Activated naive CD4-positive, alpha-beta T cell treated with anti-CD3 and anti-CD28 coated beads, Interleukin-2, amount 50 U/mL, for 16 hours (primary cell): ENCODE data around the gene COPE.
A peak's percentile ranks its signal among the peaks of the same experiment; 100 is the strongest.

Experiments used
- DNase-seq: peaks from one replicate; pipeline ENCODE4 v3.0.0-alpha.2; 2020

COPE gene

GRCh38 chr19:18889949-18890745 lies 29.0 kb downstream of the COPE start:
- no peak for DNase-seq

DNA sequence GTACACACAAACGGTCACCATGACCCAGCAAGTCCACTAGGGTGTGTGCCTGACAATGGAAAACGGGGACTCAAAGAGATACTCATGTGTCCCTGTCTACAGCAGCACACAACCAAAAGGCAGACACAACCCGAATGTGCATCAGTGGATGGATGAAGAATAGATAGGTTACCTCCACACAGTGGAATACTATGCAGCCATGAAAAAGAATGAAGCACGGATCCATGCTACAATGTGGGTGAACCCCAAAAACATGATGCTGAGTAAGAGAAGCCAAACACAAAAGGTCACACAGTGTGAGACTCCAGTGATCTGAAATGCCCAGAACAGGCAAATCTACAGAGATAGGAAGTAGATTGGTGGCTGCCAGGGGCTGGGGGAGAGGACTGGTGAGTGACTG lies 32.2 kb downstream of the COPE start:
- DNase-seq, result no peak

- no peak for DNase-seq
Measured at GRCh38 chr19:18883526-18884304, 35.5 kb downstream of the COPE start.

- DNase-seq, result no peak
Measured at GRCh38 chr19:18881491-18881890, 37.7 kb downstream of the COPE start.

DNA sequence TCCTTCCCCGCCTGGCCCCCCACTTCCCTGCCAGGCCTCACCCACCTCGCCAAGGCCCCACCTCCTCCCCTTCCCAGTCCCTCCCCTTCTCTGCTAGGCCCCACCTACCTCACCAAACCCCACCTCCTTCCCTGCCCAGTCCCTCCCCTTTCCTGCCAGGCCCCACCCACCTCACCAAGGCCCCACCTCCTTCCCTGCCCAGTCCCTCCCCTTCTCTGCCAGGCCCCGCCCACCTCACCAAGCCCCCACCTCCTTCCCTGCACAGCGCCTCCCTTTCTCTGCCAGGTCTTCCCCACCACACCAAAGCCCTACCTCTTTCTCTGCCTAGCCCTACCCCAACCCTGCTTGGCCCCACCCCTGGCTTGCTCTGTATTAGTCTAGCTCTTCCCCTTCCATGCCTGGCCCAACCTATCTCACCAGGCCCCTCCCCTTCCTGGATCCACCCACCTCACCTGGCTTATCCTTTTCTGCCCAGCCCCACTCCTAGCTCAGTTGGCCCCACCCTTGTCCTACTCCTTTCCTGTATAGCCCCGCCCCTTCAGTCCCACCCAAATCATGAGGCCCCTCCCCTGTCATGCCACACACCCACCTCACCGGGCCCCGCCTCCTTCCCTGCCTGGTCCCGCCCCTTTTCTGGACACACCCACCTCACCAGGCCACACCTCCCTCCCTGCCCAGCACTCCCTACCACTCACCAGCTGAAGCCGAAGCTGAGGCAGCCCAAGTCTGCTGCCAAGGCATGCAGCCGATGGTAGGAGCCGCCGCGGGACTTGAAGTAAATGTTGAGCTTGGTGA lies 39.4 kb downstream of the COPE start:
- no peak for DNase-seq

DNA sequence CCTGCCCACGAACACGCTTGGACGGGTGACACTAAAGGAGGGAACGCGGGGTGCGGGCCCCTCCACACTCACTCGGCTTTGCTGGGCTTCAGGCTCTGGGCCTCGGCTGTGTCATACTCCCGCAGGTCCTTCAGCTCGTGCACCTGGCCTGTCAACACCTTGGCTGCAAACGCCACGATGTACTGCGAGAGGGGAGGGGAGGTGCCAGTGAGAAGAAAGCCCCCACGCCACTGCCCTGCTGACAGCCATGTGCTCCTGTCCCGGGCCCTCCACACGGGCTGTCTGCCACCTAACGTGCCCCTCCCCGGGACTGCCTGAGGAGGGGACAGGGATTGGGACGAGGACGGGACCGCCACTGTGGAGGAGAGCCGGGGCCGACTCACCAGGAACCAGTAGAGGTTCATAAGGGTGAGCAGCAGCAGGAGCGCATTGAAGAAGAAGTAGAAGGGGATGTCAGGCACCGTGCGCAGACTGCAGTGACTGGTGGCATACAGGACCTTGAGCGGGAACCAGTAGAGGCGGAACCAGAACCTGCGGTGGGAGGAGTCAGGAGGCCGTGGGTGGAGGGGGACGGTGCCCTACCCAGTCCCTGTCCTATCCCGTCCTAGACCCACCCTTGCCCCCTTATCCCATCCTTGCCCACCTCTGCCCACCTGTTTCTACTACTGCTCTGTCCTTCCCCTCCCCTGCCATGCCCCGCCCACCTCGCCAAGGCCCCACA lies 40.2 kb downstream of the COPE start:
- DNase-seq, result no peak

GRCh38 chr19:18878058-18878797 lies 41.0 kb downstream of the COPE start:
- no peak for DNase-seq

DNA sequence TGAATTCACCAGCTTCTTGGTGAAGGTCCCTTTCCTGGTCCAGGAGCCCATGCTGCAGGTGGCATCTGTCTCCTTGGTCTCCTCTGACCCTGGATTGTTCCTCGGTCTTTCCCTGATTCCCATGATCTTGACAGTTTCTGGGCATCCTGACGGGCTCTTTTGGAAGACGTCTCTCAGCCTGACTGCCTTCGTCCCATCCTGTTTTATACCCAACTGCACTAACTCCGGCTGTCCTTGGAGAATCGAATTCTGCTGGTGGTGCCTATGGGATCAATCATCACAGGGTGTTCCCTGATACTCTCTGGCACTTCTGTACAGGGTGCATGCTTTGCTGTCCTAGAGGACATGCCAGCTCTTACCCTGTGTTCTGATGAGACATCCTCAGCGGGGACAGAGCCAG lies 42.3 kb downstream of the COPE start:
- DNase-seq, result no peak

GRCh38 chr19:18875726-18876125 lies 43.5 kb downstream of the COPE start:
- DNase-seq, result no peak

DNA sequence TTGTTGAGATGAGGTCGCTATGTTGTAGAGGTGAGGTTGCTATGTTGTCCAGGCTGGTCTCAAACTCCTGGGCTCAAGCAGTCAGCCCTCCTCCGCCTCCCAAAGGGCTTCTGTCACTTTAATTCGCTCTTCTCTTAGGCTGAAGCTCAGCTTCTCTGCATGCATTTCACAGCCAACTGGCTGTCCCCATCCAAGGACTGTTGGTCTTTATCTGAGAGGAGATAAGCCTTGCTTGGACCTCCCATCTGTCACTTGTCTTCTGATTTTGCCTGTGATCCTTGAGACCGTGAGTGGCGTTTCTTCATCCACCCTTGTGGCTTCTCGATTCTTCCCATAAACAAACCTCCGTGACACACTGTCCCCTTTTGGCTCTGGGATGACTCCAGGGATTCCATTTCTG lies 47.6 kb downstream of the COPE start:
- no peak for DNase-seq

DNA sequence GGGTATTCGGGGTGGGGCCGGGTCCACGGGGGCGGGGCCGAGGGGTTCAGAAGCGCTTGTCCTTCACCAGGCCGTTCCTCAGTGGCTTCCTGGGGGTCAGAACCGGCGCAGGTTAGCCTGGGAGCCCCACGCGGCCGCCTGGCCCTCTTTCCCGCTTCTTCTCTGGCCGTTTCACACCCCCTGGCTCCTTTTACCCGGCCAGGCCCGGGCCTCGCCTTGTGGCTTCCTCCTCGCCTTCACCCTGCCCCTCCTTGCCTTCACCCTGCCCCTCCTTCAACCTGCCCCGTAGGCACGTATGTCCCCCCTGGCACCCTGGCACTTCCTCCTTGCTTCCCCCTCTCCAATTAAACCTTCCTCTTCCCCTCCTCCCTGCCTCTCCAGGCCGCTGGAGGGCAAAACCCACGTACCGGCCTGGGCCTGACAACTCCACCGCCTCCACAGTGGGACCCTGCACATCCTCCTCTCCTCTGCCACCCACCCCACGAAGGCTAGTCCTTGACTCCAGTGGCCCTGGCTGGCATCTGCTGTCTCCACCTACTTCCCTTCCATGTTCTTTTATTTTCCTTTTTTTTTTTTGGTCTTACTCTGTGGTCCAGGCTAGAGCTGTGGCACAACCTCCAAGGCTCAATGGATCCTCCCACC lies 48.5 kb downstream of the COPE start:
- DNase-seq, result no peak

GRCh38 chr19:18869781-18870530 lies 49.2 kb downstream of the COPE start:
- no peak for DNase-seq

DNA sequence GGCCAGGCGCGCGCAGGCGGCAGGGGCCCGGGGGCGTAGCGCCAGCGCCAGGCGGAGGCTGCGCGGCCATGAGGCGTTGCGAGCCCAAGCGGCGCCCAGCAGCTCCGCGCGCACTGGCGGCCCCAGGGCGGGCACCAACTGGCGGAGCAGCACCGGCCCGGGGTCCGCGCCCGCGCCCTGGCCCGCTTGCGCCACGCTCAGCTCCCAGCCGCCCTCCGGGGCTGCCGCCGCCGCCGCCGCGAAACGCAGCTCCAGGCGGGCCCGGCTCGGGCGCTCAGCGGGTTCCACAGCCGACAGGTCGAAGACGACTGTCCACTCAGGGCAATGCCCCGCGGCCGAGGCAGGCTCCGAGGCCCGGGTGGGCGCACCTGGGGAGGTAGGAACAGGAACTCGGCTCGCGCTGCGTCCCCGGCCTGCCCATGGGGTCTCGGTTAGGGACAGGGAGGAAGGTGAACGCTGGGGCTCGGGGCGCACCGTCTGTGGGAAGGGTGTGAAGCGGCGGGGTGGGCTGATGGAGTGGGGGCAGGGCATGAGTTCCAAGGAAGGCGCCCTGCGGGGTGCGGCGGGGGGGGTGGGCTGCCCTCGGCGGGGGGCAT lies 50.1 kb downstream of the COPE start:
- DNase-seq, result no peak

- DNase-seq, result no peak
Measured at GRCh38 chr19:18868380-18869022, 50.7 kb downstream of the COPE start.

GRCh38 chr19:18867751-18868150 lies 51.4 kb downstream of the COPE start:
- no peak for DNase-seq

DNA sequence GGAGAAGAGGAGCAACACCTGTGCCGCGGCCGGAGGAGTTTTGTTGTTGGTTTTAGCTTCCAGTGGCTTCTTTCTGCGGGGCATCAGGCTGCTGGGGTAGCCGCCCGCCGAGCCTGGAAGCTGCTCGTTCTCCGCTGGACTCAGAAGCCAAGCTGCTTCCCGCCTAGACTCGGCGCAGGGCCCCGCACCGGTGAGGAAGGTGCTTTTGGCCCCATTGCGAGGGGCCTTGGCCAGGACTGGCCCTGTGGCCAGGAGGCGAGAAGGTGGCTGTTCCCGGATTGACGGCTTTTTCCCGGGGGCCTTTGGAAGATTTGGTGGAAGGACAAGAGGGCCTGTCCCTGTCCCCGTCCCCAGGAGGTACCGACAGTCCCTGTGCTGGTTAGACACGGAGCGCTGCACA lies 52.0 kb downstream of the COPE start:
- DNase-seq, result no peak

- no peak for DNase-seq
Measured at GRCh38 chr19:18866800-18867123, 52.4 kb downstream of the COPE start.

DNA sequence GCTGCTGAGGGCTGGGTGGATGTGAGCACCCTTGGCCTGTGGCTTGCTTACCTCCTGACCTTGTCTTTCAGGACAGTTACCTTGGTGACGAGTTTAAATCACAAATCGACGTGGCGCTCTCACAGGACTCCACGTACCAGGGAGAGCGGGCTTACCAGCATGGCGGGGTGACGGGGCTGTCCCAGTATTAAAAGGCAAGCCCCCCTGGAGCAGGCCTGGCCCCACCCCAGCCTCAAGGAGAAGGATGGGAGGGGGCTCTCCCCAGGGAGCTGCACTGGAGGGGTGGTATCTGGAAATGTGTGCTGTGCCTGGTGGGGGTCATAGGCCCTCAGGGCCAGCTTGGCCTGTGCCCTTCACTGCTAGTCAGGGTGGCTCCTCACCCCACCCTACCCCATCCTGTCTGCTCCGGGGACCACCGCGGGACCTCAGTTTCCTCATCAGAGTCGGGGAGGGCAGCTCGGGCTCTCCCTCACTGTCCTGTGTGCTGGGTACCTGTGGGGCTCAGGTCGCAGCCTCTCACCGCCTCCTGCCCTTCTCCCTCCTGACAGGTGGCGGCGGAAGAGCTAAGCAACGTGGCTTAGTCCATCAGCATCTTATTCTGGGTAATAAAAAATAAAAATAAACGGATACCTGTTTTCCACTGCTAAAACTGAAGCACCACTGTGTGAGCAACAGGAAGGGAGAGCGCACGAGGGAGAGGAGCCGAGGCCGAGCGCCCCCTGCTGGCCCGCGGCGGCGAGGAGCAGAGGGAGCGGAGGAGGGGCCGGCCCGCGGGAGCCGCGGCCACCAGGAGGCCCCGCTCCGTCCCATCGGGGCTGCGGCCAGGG lies 53.0 kb downstream of the COPE start:
- DNase-seq, result peak; percentile 65
